MCF 10A (cell line): ENCODE measurements around the gene CYP27A1. TPM values are rescaled to one million over a fixed set of nuclear protein-coding genes. Genes with fewer than 3 reads are reported as not detected.

Experiments used
- BruUV-seq: library from RNA; stranded (reverse); fragments of 400-500 nt; replicated peaks from 2 replicates; lab custom pipeline; 2021; lab: Mats Ljungman, UMichigan
- CTCF ChIA-PET: fragments of 300-600 bp; sonication (Branson Sonifier 250); formaldehyde crosslinking; extraction: SDS; loops from one replicate; lab custom pipeline; 2021; ENCODE audit warnings: antibody characterized with exemption, inconsistent platforms; lab: Yijun Ruan, JAX
- POLR2A ChIA-PET: fragments of 300-600, 350-650 bp; sonication (Branson Sonifier 250); formaldehyde crosslinking; extraction: SDS; loops from one replicate; lab custom pipeline; 2020; ENCODE audit warnings: antibody characterized with exemption, inconsistent platforms; lab: Yijun Ruan, JAX
- DNase-seq: peaks from one replicate; pipeline ENCODE4 v3.0.0-alpha.2; 2018; ENCODE audit not compliant: unreplicated experiment
- H3K27ac Mint-ChIP-seq: one replicate; pipeline ENCODE4 v1.8.0; 2022; ENCODE audit warnings: mild to moderate bottlenecking, low read depth, mixed read lengths; ENCODE audit not compliant: unreplicated experiment
- H3K27me3 Mint-ChIP-seq: one replicate; pipeline ENCODE4 v1.8.0; 2022; ENCODE audit warnings: mixed read lengths; ENCODE audit not compliant: insufficient read depth, unreplicated experiment
- H3K36me3 Mint-ChIP-seq: one replicate; pipeline ENCODE4 v1.8.0; 2022; ENCODE audit warnings: mild to moderate bottlenecking, moderate library complexity, mixed read lengths; ENCODE audit not compliant: insufficient read depth, unreplicated experiment
- H3K4me1 Mint-ChIP-seq: one replicate; pipeline ENCODE4 v1.8.0; 2022; ENCODE audit warnings: mixed read lengths; ENCODE audit not compliant: insufficient read depth, unreplicated experiment
- H3K4me3 Mint-ChIP-seq: one replicate; pipeline ENCODE4 v1.8.0; 2022; ENCODE audit warnings: mild to moderate bottlenecking, moderate library complexity, mixed read lengths; ENCODE audit not compliant: unreplicated experiment
- H3K9me3 Mint-ChIP-seq: one replicate; pipeline ENCODE4 v1.8.0; 2022; ENCODE audit warnings: mixed read lengths; ENCODE audit not compliant: unreplicated experiment
- intact Hi-C: fragments of 100-400 bp; cut with micrococcal nuclease; formaldehyde crosslinking; loops from 2 replicates; pipeline ENCODE4 v1.14.1; 2022
- total RNA-seq: library from RNA; stranded (reverse); gene quantifications from 2 replicates; pipeline ENCODE4 v1.2.3, GENCODE V29; 2022
- TF ChIP-seq, protein P1 (sequence below): fragments of 200-600 bp; IDR thresholded peaks from one replicate; pipeline ENCODE4 v1.8.0; 2022; ENCODE audit warnings: antibody characterized with exemption, mild to moderate bottlenecking; ENCODE audit not compliant: unreplicated experiment

The CYP27A1 gene
- total RNA-seq, 1 experiment from 2014 or later, result not detected

DNA sequence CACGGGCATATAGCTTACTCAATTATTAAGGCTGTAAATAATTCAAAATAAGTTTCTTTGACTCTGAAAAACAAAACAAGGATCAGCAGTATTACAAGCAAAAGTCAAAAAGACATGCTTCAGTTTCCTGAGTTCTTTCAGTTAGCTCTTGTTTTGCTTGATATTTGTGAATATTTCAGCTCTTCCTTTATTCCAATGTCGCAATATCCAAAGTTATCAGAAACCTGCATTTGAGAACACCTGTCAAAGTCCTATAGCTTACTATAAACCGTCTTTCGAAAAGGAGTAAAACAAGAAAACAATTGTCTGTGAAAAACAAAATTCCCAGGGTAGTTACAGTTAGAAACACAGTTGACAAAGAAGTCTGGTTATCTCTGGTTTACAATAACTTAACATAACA lies 14.7 kb downstream of the CYP27A1 start:
- no peaks in the 10 kb centered on the region for H3K9me3 Mint-ChIP-seq
- intact Hi-C loops, result no loop called here
- no peak overlapping the region for H3K27ac Mint-ChIP-seq
- H3K4me3 Mint-ChIP-seq, result no peak overlapping the region
- no TSS peak for BruUV-seq
- ChIA-PET CTCF (no interaction called here), POLR2A (no interaction called here)
- TF ChIP-seq, protein P1, sequence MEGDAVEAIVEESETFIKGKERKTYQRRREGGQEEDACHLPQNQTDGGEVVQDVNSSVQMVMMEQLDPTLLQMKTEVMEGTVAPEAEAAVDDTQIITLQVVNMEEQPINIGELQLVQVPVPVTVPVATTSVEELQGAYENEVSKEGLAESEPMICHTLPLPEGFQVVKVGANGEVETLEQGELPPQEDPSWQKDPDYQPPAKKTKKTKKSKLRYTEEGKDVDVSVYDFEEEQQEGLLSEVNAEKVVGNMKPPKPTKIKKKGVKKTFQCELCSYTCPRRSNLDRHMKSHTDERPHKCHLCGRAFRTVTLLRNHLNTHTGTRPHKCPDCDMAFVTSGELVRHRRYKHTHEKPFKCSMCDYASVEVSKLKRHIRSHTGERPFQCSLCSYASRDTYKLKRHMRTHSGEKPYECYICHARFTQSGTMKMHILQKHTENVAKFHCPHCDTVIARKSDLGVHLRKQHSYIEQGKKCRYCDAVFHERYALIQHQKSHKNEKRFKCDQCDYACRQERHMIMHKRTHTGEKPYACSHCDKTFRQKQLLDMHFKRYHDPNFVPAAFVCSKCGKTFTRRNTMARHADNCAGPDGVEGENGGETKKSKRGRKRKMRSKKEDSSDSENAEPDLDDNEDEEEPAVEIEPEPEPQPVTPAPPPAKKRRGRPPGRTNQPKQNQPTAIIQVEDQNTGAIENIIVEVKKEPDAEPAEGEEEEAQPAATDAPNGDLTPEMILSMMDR, result no peak
- H3K27me3 Mint-ChIP-seq, result no peaks in the 10 kb centered on the region
- no peaks in the 10 kb centered on the region for H3K4me1 Mint-ChIP-seq
- no peaks in the 10 kb centered on the region for H3K36me3 Mint-ChIP-seq
- no peak for DNase-seq

DNA sequence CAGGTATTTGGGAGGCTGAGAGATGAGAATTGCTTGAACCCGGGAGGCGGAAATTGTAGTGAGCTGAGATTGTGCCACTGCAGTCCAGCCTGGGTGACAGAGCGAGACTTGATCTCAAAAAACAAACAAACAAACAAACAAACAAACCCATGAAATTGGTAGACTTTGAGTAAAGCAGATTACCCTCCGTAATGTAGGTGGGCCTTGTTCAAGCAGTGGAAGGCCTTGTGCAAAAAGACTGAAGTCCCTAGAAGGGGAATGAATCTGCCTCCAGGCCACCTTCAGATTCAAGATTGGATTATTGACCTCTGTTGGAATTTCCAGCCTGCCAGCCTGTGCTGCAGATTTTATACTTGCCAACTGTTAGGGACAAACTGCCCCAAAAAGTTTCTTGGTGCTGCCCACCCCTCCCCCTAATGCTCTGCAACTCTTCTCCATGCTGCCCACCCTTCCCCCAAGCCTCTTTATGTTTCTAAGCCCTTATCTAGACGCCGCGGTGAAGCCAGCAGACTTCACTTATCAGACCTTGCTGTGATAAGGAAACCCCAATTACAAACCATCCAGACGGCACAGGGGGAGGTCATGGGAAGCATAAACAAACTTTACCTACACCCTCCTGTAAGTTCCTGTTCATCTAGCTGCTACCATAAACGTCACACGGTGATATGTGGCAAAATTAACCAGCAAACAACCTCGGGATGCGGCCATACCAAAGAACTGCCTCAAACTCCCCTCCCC lies 17.0 kb downstream of the CYP27A1 start:
- CTCF ChIA-PET, result interaction anchor here (0.7 kb wide), 1 partner anchor 27 kb away, joined by 3 read pairs; no protein-coding TSS in a partner anchor
- Mint-ChIP-seq H3K36me3 (no peaks in the 10 kb centered on the region), H3K27me3 (no peaks in the 10 kb centered on the region), H3K4me3 (no peak overlapping the region), H3K27ac (no peak overlapping the region), H3K4me1 (no peaks in the 10 kb centered on the region), H3K9me3 (no peaks in the 10 kb centered on the region)
- POLR2A ChIA-PET, result no interaction called here
- intact Hi-C loops, result no loop called here
- no TSS peak for BruUV-seq
- TF ChIP-seq, protein P1, result no peak
- no peak for DNase-seq

DNA sequence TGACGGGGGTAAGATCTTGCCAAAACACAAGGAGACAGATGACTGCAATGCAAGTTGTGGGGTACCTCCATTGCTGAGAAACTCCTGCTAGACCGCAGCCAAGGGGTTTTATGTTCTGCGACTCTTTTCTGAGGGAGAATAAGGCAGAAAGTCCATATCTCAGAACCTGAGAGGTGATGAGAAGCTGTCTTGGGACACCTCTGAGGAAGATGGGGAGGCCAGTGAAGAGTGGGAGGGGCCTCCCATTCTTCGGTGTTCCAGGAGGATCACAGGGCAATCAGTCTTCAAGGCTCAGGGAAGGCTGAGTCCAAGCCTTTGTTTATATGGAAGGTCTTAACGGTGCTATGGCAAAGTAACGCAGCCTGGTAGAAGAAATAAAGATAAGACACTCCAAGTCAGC lies 18.0 kb downstream of the CYP27A1 start:
- TF ChIP-seq, protein P1, result no peak
- no peak overlapping the region for H3K27ac Mint-ChIP-seq
- no peaks in the 10 kb centered on the region for H3K4me1 Mint-ChIP-seq
- no peak overlapping the region for H3K4me3 Mint-ChIP-seq
- POLR2A ChIA-PET, result no interaction called here
- no peaks in the 10 kb centered on the region for H3K27me3 Mint-ChIP-seq
- BruUV-seq, result no TSS peak
- H3K9me3 Mint-ChIP-seq, result no peaks in the 10 kb centered on the region
- intact Hi-C loops, result no loop called here
- no peaks in the 10 kb centered on the region for H3K36me3 Mint-ChIP-seq
- CTCF ChIA-PET, result no interaction called here
- no peak for DNase-seq

DNA sequence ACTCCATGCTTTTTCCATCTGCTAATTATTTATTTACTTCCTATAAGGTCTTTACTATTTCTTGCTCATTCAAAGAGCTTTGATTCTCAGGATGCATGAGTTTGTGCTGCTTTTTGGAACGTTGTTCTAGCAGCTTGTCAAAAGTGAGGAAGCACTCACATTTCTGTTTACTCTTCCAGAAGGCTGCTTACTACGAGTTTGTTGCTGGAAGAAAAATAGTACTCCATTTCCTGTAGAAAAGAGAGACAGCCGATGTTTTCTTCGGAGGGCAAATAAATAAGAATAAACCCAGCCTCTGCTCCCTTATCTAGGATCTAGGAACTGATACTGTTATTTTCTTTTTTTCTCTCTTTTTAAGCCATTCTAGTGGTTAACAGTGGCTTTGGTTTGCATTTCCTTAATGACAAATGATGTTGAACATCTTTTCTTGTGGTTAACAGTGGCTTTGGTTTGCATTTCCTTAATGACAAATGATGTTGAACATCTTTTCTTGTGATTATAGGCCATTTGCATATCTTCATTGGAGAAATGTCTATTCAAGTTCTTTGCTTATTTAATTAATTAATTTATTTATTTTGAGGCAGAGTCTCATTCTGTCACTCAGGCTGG lies 20.5 kb downstream of the CYP27A1 start:
- H3K27ac Mint-ChIP-seq, result no peak overlapping the region

More for the DNA sequence above, 20.5 kb downstream of the CYP27A1 start:
- ChIA-PET CTCF (interaction anchor here (0.7 kb wide), 1 partner anchor 21 kb away, joined by 7 read pairs; no protein-coding TSS in a partner anchor), POLR2A (no interaction called here)
- Mint-ChIP-seq H3K9me3 (no peaks in the 10 kb centered on the region), H3K4me3 (no peak overlapping the region), H3K27me3 (no peaks in the 10 kb centered on the region), H3K4me1 (no peaks in the 10 kb centered on the region), H3K36me3 (peaks cover 7% of the 10 kb centered on the region)
- no TSS peak for BruUV-seq
- intact Hi-C loops, result no loop called here
- DNase-seq, result no peak
- TF ChIP-seq, protein P1, result no peak
